Right lobe of liver (tissue), 6 donors: ENCODE data around the gene ILK. TPM values are rescaled to one million over a fixed set of nuclear protein-coding genes. Genes with fewer than 3 reads are reported as not detected.

Experiments used
- ATAC-seq, 4 donors: fragments of 200-7000 bp; cut with Tn5 transposase; one replicate each; pipeline ENCODE4 v1.9.1; 2020; ENCODE audit warnings: mild to moderate bottlenecking in 4 of 4, moderate library complexity in 4 of 4
- DNase-seq, 3 donors: peaks; one replicate each; pipeline ENCODE4 v3.0.0-alpha.2; 2020
- H3K27ac ChIP-seq, 3 donors: fragments of 200-600 bp; one replicate each; pipeline ENCODE4 v1.8.0; 2022
- H3K27me3 ChIP-seq, 2 donors: fragments of 200-600 bp; one replicate each; pipeline ENCODE4 v1.8.0; 2022
- H3K36me3 ChIP-seq, 4 donors: fragments of 200-600 bp; sonication (generic) in 1 of 4; one replicate each; pipeline versions ENCODE4 v1.5.1 to v1.8.0; 2017 to 2022; ENCODE audit warnings: control low read depth in 1 of 4
- H3K4me1 ChIP-seq, 4 donors: fragments of 200-600 bp; sonication (generic) in 1 of 4; one replicate each; pipeline versions ENCODE4 v1.5.1 to v1.8.0; 2017 to 2022; ENCODE audit warnings: control low read depth in 1 of 4
- H3K4me3 ChIP-seq, 3 donors: fragments of 200-600 bp; one replicate each; pipeline ENCODE4 v1.8.0; 2022
- H3K9me3 ChIP-seq, 4 donors: fragments of 200-600 bp; sonication (generic) in 1 of 4; one replicate each; pipeline versions ENCODE4 v1.5.1 to v1.8.0; 2017 to 2022; ENCODE audit warnings: control low read depth in 1 of 4
- POLR2A ChIP-seq: fragments of 450-650 bp; IDR thresholded peaks from one replicate; pipeline ENCODE4 v1.6.1; 2017; ENCODE audit warnings: antibody characterized with exemption, mild to moderate bottlenecking
- WGBS: methylation state at CpG from one replicate; pipeline ENCODE4 v1.1.6; 2018; ENCODE audit warnings: low coverage, low lambda C conversion rate; ENCODE audit not compliant: insufficient coverage; ENCODE audit errors: missing lambda C conversion rate; 5-methylcytosine and 5-hydroxymethylcytosine counted together
- intact Hi-C, 2 donors: fragments of 100-400 bp; cut with DNase I; formaldehyde crosslinking; loops; one replicate each; pipeline versions ENCODE4 v1.11.2 to v1.14.1; 2022
- total RNA-seq, 6 experiments: library from RNA; depleted of rRNA in 2 of 6; stranded (reverse); fragments of >200 nt in 2 of 6; fragmentation: NEBNext Ultra II Directional in 3 of 6; extraction: Animal tissue kit (Norgen Biotek cat#: 25700) in 3 of 6; gene quantifications; one replicate each; pipeline versions ENCODE4 v1.1.0 to v1.2.4, GENCODE V29; 2016 to 2023
- TF ChIP-seq, protein P1 (sequence below), 4 donors: fragments of 200-600 bp in 3 of 4; fragments of 450-650 bp in 1 of 4; IDR thresholded peaks; one replicate each; pipeline versions ENCODE4 v1.5.1 to v1.8.0; 2016 to 2022; ENCODE audit warnings: antibody characterized with exemption in 4 of 4, mild to moderate bottlenecking in 2 of 4
- donor health status: DM: no; HTN: yes; CAD: no.
- donor health status: DM: no; HTN: no; CAD: no.
- donor health status: DM: no; HTN: no; CAD: no.
- donor health status: DM: no; HTN: yes; CAD: no.
- donor health status: DM: no; HTN: yes; CAD: no.

Gene ILK
- total RNA-seq, 6 experiments from 2014 or later, result 33.4 to 79.9 (median 55.0) TPM

- H3K4me3 ChIP-seq, result no peak overlapping the region
- no peaks in the 10 kb centered on the region for H3K4me1 ChIP-seq
- no peak for DNase-seq
- no peak for ATAC-seq
- intact Hi-C loops, result no loop called here
- H3K9me3 ChIP-seq, result no peaks in the 10 kb centered on the region
- no peaks in the 10 kb centered on the region for H3K36me3 ChIP-seq
- no peak for TF ChIP-seq POLR2A
- TF ChIP-seq, protein P1, sequence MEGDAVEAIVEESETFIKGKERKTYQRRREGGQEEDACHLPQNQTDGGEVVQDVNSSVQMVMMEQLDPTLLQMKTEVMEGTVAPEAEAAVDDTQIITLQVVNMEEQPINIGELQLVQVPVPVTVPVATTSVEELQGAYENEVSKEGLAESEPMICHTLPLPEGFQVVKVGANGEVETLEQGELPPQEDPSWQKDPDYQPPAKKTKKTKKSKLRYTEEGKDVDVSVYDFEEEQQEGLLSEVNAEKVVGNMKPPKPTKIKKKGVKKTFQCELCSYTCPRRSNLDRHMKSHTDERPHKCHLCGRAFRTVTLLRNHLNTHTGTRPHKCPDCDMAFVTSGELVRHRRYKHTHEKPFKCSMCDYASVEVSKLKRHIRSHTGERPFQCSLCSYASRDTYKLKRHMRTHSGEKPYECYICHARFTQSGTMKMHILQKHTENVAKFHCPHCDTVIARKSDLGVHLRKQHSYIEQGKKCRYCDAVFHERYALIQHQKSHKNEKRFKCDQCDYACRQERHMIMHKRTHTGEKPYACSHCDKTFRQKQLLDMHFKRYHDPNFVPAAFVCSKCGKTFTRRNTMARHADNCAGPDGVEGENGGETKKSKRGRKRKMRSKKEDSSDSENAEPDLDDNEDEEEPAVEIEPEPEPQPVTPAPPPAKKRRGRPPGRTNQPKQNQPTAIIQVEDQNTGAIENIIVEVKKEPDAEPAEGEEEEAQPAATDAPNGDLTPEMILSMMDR (IDR thresholded peaks at IDR 0.05), result no peak
- 76% methylated on average over 2 of the region's 2 CpGs for WGBS
- no peak overlapping the region for H3K27ac ChIP-seq
- no peaks in the 10 kb centered on the region for H3K27me3 ChIP-seq
Observed at GRCh38 chr11:6653656-6654055, 50.1 kb downstream of the ILK start.

GRCh38 chr11:6654281-6655019 is 50.9 kb downstream of the ILK start:
- Histone ChIP-seq H3K4me1 (no peaks in the 10 kb centered on the region), H3K27me3 (no peaks in the 10 kb centered on the region), H3K4me3 (peak overlapping the region in 1 of 3 donors; percentile 16), H3K27ac (peak overlapping the region in 1 of 3 donors; percentile 43), H3K9me3 (no peaks in the 10 kb centered on the region), H3K36me3 (no peaks in the 10 kb centered on the region)
- 28% methylated on average over 6 of the region's 9 CpGs for WGBS
- no peak for TF ChIP-seq POLR2A
- TF ChIP-seq, protein P1 (IDR thresholded peaks at IDR 0.05), result no peak
- peak in 2 of 3 donors; percentile 49 to 63 for DNase-seq
- intact Hi-C loops, result no loop called here
- peak; percentile 52 to 69 (median 63) for ATAC-seq

- Histone ChIP-seq H3K27ac (peak overlapping the region in 1 of 3 donors; percentile 43), H3K36me3 (no peaks in the 10 kb centered on the region), H3K4me3 (peak overlapping the region in 2 of 3 donors; percentile 16 to 31), H3K27me3 (no peaks in the 10 kb centered on the region), H3K9me3 (no peaks in the 10 kb centered on the region), H3K4me1 (no peaks in the 10 kb centered on the region)
- 25% methylated on average over 14 of the region's 84 CpGs for WGBS
- DNase-seq (no peak), ATAC-seq (peak; percentile 41 to 57 (median 54))
- intact Hi-C loops, result no loop called here
- no peak for TF ChIP-seq POLR2A
- TF ChIP-seq, protein P1 (IDR thresholded peaks at IDR 0.05), result no peak
Observed at GRCh38 chr11:6655020-6655789, 51.6 kb downstream of the ILK start.

- peak in 2 of 3 donors; percentile 52 to 56 for DNase-seq
- no peaks in the 10 kb centered on the region for H3K27me3 ChIP-seq
- ATAC-seq, result peak; percentile 44 to 55 (median 50)
- H3K4me1 ChIP-seq, result no peaks in the 10 kb centered on the region
- H3K36me3 ChIP-seq, result no peaks in the 10 kb centered on the region
- WGBS, result 22% methylated on average over 22 of the region's 56 CpGs
- intact Hi-C loops, result no loop called here
- TF ChIP-seq POLR2A, result no peak
- TF ChIP-seq, protein P1 (IDR thresholded peaks at IDR 0.05), result no peak
- H3K4me3 ChIP-seq, result peak within 1 kb of the TSS in 2 of 3 donors; percentile 16 to 31
- peak within 1 kb of the TSS in 1 of 3 donors; percentile 43 for H3K27ac ChIP-seq
- no peaks in the 10 kb centered on the region for H3K9me3 ChIP-seq
Observed at GRCh38 chr11:6655790-6656583, 52.4 kb downstream of the ILK start, which contains the start of gene DCHS1. Gene DCHS1, minus strand, starts transcription at chr11:6655809. Its CDS starts 14,196 bp downstream, at chr11:6641613.
